Cortex of kidney (tissue), 1 donor: Measurements from ENCODE around the gene PDF.

Source experiments
- DNase-seq: peaks from one replicate; lab custom pipeline; 2025; lab: John Stamatoyannopoulos, UW

PDF gene

GRCh38 chr16:69277413-69277812, 53.0 kb downstream of the PDF start:
- no peak for DNase-seq
